Esophagus squamous epithelium (tissue), 5 donors: ENCODE measurements around the gene PHACTR3. TPM values are rescaled to one million over a fixed set of nuclear protein-coding genes. Genes with fewer than 3 reads are reported as not detected.

Experiments
- DNase-seq: peaks from one replicate; lab custom pipeline; 2025; lab: John Stamatoyannopoulos, UW
- H3K27ac ChIP-seq, 4 donors: fragments of 200-600 bp; sonication (generic); one replicate each; pipeline ENCODE4 v1.5.1; 2016 to 2019; ENCODE audit warnings: mild to moderate bottlenecking in 1 of 4
- H3K27me3 ChIP-seq, 4 donors: fragments of 200-600 bp; sonication (generic); 1 replicate in 3 of 4; 2 replicates in 1 of 4; pipeline versions ENCODE4 v1.5.1 to v1.6.0; 2017 to 2021; ENCODE audit warnings: antibody characterized with exemption in 1 of 4
- H3K36me3 ChIP-seq, 3 donors: fragments of 200-600 bp; sonication (generic); one replicate each; pipeline ENCODE4 v1.5.1; 2016 to 2019
- H3K4me1 ChIP-seq, 3 donors: fragments of 200-600 bp; sonication (generic); one replicate each; pipeline ENCODE4 v1.5.1; 2017 to 2019
- H3K4me3 ChIP-seq, 4 donors: fragments of 200-600 bp; sonication (generic); 1 replicate in 3 of 4; 2 replicates in 1 of 4; pipeline ENCODE4 v1.5.1; 2016 to 2019; ENCODE audit warnings: mild to moderate bottlenecking in 2 of 4, moderate library complexity in 1 of 4
- H3K9me3 ChIP-seq, 3 donors: fragments of 200-600 bp; sonication (generic); one replicate each; pipeline ENCODE4 v1.5.1; 2016 to 2019
- CTCF ChIP-seq, 6 experiments: fragments of 450-650 bp in 4 of 6; fragments of 200-600 bp in 2 of 6; sonication (generic) in 2 of 6; IDR thresholded peaks; one replicate each; pipeline ENCODE4 v1.5.1; 2016 to 2019; ENCODE audit warnings: antibody characterized with exemption in 6 of 6, mild to moderate bottlenecking in 4 of 6, moderate library complexity in 4 of 6
- POLR2A ChIP-seq, 4 donors: fragments of 450-650 bp; IDR thresholded peaks; one replicate each; pipeline ENCODE4 v1.6.1; 2017; ENCODE audit warnings: antibody characterized with exemption in 4 of 4, mild to moderate bottlenecking in 4 of 4, moderate library complexity in 3 of 4
- WGBS, 2 donors: methylation state at CpG; one replicate each; pipeline ENCODE4 v1.1.5; 2018; 5-methylcytosine and 5-hydroxymethylcytosine counted together
- intact Hi-C: fragments of 100-400 bp; cut with DNase I; formaldehyde crosslinking; loops from one replicate; pipeline ENCODE4 v1.15.0; 2022
- total RNA-seq, 4 donors: library from RNA; depleted of rRNA; stranded (reverse); fragments of >200 nt; gene quantifications; one replicate each; pipeline ENCODE4 v1.1.0, GENCODE V29; 2016
- donor health status: DM: yes; HTN: yes; CAD: no.

The PHACTR3 gene
- total RNA-seq, 4 donors from 2014 or later, result 0.13 to 2.5 (median 0.32) TPM

DNA sequence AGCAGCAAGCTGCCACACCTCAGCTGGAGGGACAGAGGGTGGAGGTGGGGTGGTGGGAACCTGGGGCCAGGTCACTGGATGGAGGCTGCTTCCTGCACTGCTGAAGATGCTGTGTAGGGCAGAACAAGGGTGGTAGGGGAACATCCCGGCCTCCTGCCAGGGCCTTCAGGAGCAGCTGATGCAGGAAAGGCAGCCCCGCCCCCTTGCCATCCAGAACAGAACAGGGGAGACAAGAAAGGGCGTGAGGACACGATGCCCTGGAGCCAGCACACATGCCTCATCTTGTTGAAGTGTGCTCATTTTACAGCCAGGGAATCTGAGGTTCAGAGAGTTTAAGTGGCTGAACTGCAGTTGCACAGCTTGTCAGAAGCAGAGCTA is 43.1 kb upstream of the PHACTR3 start:
- Histone ChIP-seq H3K4me3 (no peak overlapping the region), H3K36me3 (no peaks in the 10 kb centered on the region), H3K4me1 (peaks cover 0 to 9% (median 3%) of the 10 kb centered on the region in 3 donors), H3K27me3 (peaks cover 0 to 40% (median 0%) of the 10 kb centered on the region in 4 donors), H3K9me3 (no peaks in the 10 kb centered on the region), H3K27ac (no peak overlapping the region)
- TF ChIP-seq CTCF (IDR thresholded peaks at IDR 0.05) (no peak), POLR2A (IDR thresholded peaks at IDR 0.05) (no peak)
- DNase-seq, result no peak
- WGBS, 2 donors, result 23 to 75% methylated on average over 3 to 4 of the region's 4 CpGs
- intact Hi-C loops, result no loop called here

- Histone ChIP-seq H3K9me3 (no peaks in the 10 kb centered on the region), H3K27me3 (peaks cover 0 to 44% (median 0%) of the 10 kb centered on the region in 4 donors), H3K4me1 (peaks cover 0 to 9% (median 3%) of the 10 kb centered on the region in 3 donors), H3K4me3 (no peak overlapping the region), H3K27ac (no peak overlapping the region), H3K36me3 (no peaks in the 10 kb centered on the region)
- intact Hi-C loops, result no loop called here
- 61 to 65% methylated on average over 5 of the region's 5 CpGs for WGBS, 2 donors
- TF ChIP-seq POLR2A (IDR thresholded peaks at IDR 0.05) (no peak), CTCF (IDR thresholded peaks at IDR 0.05) (no peak)
- no peak for DNase-seq
These were observed 42.6 kb upstream of the PHACTR3 start for GRCh38 chr20:59561614-59562277.

DNA sequence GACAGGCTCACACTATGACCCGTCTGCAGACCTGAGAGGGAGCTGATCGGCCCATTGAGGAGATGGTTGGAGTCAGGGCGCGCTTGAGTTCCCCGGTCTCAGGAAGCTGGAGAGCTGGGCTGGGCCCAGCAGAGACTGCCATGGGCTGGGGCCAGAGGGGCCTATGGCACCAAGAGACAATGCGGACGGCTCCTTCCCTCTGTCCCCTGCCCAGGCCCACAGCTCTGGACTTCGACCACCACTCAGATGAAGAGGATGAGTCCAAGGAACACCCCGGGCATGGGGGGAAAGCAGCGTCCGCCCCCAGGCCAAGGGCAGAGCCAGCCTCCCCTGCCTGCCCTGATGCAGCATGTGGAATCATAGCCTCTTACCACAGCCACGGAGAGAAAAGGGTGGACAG is 40.2 kb upstream of the PHACTR3 start:
- 79 to 90% methylated on average over 5 to 9 of the region's 12 CpGs for WGBS, 2 donors
- DNase-seq, result no peak
- Histone ChIP-seq H3K9me3 (no peaks in the 10 kb centered on the region), H3K4me1 (peaks cover 0 to 9% (median 3%) of the 10 kb centered on the region in 3 donors), H3K27me3 (peaks cover 0 to 61% (median 0%) of the 10 kb centered on the region in 4 donors), H3K27ac (no peak overlapping the region), H3K4me3 (no peak overlapping the region), H3K36me3 (no peaks in the 10 kb centered on the region)
- intact Hi-C loops, result no loop called here
- TF ChIP-seq POLR2A (IDR thresholded peaks at IDR 0.05), result no peak
- no peak for TF ChIP-seq CTCF (IDR thresholded peaks at IDR 0.05)

GRCh38 chr20:59564943-59565342 is 39.4 kb upstream of the PHACTR3 start:
- intact Hi-C loops, result no loop called here
- no peak for TF ChIP-seq POLR2A (IDR thresholded peaks at IDR 0.05)
- no peak for TF ChIP-seq CTCF (IDR thresholded peaks at IDR 0.05)
- Histone ChIP-seq H3K4me1 (peaks cover 0 to 9% (median 3%) of the 10 kb centered on the region in 3 donors), H3K4me3 (no peak overlapping the region), H3K36me3 (no peaks in the 10 kb centered on the region), H3K27me3 (peaks cover 0 to 69% (median 0%) of the 10 kb centered on the region in 4 donors), H3K9me3 (no peaks in the 10 kb centered on the region), H3K27ac (no peak overlapping the region)
- 55 to 59% methylated on average over 1 of the region's 1 CpG for WGBS, 2 donors
- no peak for DNase-seq

DNA sequence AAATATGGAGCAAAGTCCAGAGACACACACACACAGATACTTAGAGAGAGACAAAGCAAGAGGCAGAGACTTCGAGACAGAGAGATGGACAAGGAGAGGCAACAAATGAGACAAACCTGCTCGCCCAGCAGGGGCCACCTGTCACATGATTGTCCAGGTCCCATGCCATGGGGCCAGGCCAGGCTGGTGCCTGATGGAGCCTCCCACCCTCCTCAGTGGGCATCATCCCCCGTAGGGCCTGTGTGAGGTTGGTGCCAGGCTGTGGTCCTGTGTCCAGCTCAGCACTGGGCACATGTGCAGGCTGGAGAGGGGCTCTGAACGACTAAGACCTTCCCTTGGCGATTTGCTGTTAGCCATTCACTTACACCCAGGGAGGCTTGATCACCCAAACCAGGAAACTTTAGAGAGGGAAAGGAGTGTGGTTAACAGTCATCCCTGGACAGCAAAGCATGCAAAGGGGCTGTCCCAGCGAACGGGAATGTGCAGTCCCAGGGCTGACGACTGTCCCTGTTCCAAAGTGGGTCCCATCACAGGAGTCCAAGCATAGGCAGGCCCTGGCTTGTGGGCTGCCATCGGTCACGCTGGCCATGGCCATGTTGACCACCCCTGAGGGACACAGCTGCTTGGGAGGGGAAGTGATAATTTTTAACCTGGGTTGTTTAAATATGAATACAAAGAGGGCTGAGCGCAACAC is 38.4 kb upstream of the PHACTR3 start:
- intact Hi-C loops, result no loop called here
- no peak for DNase-seq

More for the DNA sequence above, 38.4 kb upstream of the PHACTR3 start:
- no peaks in the 10 kb centered on the region for H3K36me3 ChIP-seq
- no peak overlapping the region for H3K27ac ChIP-seq
- H3K4me1 ChIP-seq, result peaks cover 0 to 6% (median 2%) of the 10 kb centered on the region in 3 donors
- no peaks in the 10 kb centered on the region for H3K9me3 ChIP-seq
- no peak for TF ChIP-seq POLR2A (IDR thresholded peaks at IDR 0.05)
- TF ChIP-seq CTCF (IDR thresholded peaks at IDR 0.05), result no peak
- peaks cover 0 to 72% (median 0%) of the 10 kb centered on the region in 4 donors for H3K27me3 ChIP-seq
- H3K4me3 ChIP-seq, result no peak overlapping the region
- 63 to 79% methylated on average over 5 to 8 of the region's 11 CpGs for WGBS, 2 donors
